H9 (cell line): Measurements from ENCODE around the gene RRAGC. TPM values are rescaled to one million over a fixed set of nuclear protein-coding genes. Genes with fewer than 3 reads are reported as not detected.

Experiments used
- DNase-seq: peaks from one replicate; pipeline ENCODE4 v3.0.0-alpha.2; 2017
- H2AFZ ChIP-seq: one replicate; pipeline ENCODE4 v1.6.1; 2013; ENCODE audit warnings: mild to moderate bottlenecking, low read length, control low read depth, moderate library complexity
- H2AK5ac ChIP-seq: 2 replicates; pipeline ENCODE4 v1.6.1; 2013; ENCODE audit warnings: low read length, control low read depth, mixed read lengths; ENCODE audit not compliant: insufficient read length
- H2BK120ac ChIP-seq: one replicate; pipeline ENCODE4 v1.6.1; 2013; ENCODE audit warnings: low read depth, mild to moderate bottlenecking, low read length, control low read depth, inconsistent platforms; ENCODE audit not compliant: poor library complexity, severe bottlenecking
- H2BK12ac ChIP-seq: 2 replicates; pipeline ENCODE4 v1.6.1; 2013; ENCODE audit warnings: low read length, control low read depth, mixed read lengths, low read depth; ENCODE audit not compliant: insufficient read length
- H2BK15ac ChIP-seq: 2 replicates; pipeline ENCODE4 v1.6.1; 2013; ENCODE audit warnings: low read depth, low read length, control low read depth
- H2BK20ac ChIP-seq: one replicate; pipeline ENCODE4 v1.6.1; 2013; ENCODE audit warnings: low read depth, mild to moderate bottlenecking, low read length, control low read depth, inconsistent platforms; ENCODE audit not compliant: poor library complexity, severe bottlenecking
- H2BK5ac ChIP-seq: 2 replicates; pipeline ENCODE4 v1.6.1; 2013; ENCODE audit warnings: low read length, control low read depth, mixed read lengths; ENCODE audit not compliant: insufficient read length
- H3K14ac ChIP-seq: 2 replicates; pipeline ENCODE4 v1.6.1; 2013; ENCODE audit warnings: low read length, control low read depth; ENCODE audit not compliant: insufficient read depth
- H3K18ac ChIP-seq: 2 replicates; pipeline ENCODE4 v1.6.1; 2013; ENCODE audit warnings: low read depth, mild to moderate bottlenecking, mixed read lengths, low read length, control low read depth; ENCODE audit not compliant: insufficient read length
- H3K23ac ChIP-seq: 2 replicates; pipeline ENCODE4 v1.6.1; 2013; ENCODE audit warnings: low read length, control low read depth, mixed read lengths, low read depth; ENCODE audit not compliant: insufficient read length
- H3K23me2 ChIP-seq: 2 replicates; pipeline ENCODE4 v1.6.1; 2013; ENCODE audit warnings: low read depth, mild to moderate bottlenecking, mixed read lengths, low read length, control low read depth; ENCODE audit not compliant: insufficient read length, poor library complexity, severe bottlenecking
- H3K27ac ChIP-seq: 2 replicates; pipeline ENCODE4 v1.5.1; 2013; ENCODE audit warnings: low read length, control low read depth, mixed read lengths, low read depth; ENCODE audit not compliant: insufficient read length
- H3K27me3 ChIP-seq: 2 replicates; pipeline ENCODE4 v1.6.1; 2013; ENCODE audit warnings: low read length, control low read depth, inconsistent platforms; ENCODE audit not compliant: insufficient read depth
- H3K4ac ChIP-seq: 2 replicates; pipeline ENCODE4 v1.6.1; 2013; ENCODE audit warnings: low read depth, mild to moderate bottlenecking, control low read depth, inconsistent platforms, low read length, moderate library complexity
- H3K4me1 ChIP-seq: 2 replicates; pipeline ENCODE4 v1.6.1; 2013; ENCODE audit warnings: low read length, control low read depth, inconsistent platforms; ENCODE audit not compliant: insufficient read depth
- H3K4me2 ChIP-seq: 2 replicates; pipeline ENCODE4 v1.6.1; 2013; ENCODE audit warnings: low read length, control low read depth, mixed read lengths; ENCODE audit not compliant: insufficient read length, insufficient read depth
- H3K56ac ChIP-seq: 2 replicates; pipeline ENCODE4 v1.6.1; 2013; ENCODE audit warnings: low read depth, mild to moderate bottlenecking, mixed read lengths, low read length, control low read depth; ENCODE audit not compliant: insufficient read length
- H3K79me1 ChIP-seq: 2 replicates; pipeline ENCODE4 v1.6.1; 2013; ENCODE audit warnings: low read depth, mild to moderate bottlenecking, moderate library complexity, low read length, control low read depth, inconsistent platforms; ENCODE audit not compliant: insufficient read depth, poor library complexity, severe bottlenecking
- H3K79me2 ChIP-seq: 2 replicates; pipeline ENCODE4 v1.6.1; 2013; ENCODE audit warnings: low read length, control low read depth, inconsistent platforms; ENCODE audit not compliant: insufficient read depth
- H3K9ac ChIP-seq: 2 replicates; pipeline ENCODE4 v1.6.1; 2013; ENCODE audit warnings: low read length, control low read depth, mixed read lengths; ENCODE audit not compliant: insufficient read length; ENCODE audit errors: extremely low read depth
- H3K9me3 ChIP-seq: one replicate; pipeline ENCODE4 v1.6.1; 2013; ENCODE audit warnings: low read depth, low read length, inconsistent platforms; ENCODE audit not compliant: control insufficient read depth
- H3T11ph ChIP-seq: one replicate; pipeline ENCODE4 v1.6.1; 2013; ENCODE audit warnings: mild to moderate bottlenecking, low read length, control low read depth, inconsistent platforms
- H4K20me1 ChIP-seq: one replicate; pipeline ENCODE4 v1.6.1; 2013; ENCODE audit not compliant: control insufficient read depth, insufficient read length, insufficient read depth
- H4K5ac ChIP-seq: 2 replicates; pipeline ENCODE4 v1.6.1; 2013; ENCODE audit warnings: low read depth, mild to moderate bottlenecking, mixed read lengths, low read length, control low read depth; ENCODE audit not compliant: insufficient read length
- H4K8ac ChIP-seq: replicated peaks from 2 replicates; pipeline ENCODE4 v1.6.1; 2013; ENCODE audit warnings: low read length, control low read depth, mixed read lengths, low read depth; ENCODE audit not compliant: insufficient read length
- H4K91ac ChIP-seq: 2 replicates; pipeline ENCODE4 v1.6.1; 2013; ENCODE audit warnings: low read depth, mild to moderate bottlenecking, moderate library complexity, mixed read lengths, low read length, control low read depth; ENCODE audit not compliant: insufficient read length
- H3K27ac Mint-ChIP-seq, 3 experiments: 2 replicates in 2 of 3; 3 replicates in 1 of 3; pipeline ENCODE4 v1.8.0; 2020 to 2021; ENCODE audit warnings: mixed read lengths in 3 of 3, mild to moderate bottlenecking in 1 of 3, moderate library complexity in 1 of 3
- H3K27me3 Mint-ChIP-seq: 2 replicates; pipeline ENCODE4 v1.8.0; 2021; ENCODE audit warnings: low read depth, mild to moderate bottlenecking, moderate library complexity, mixed read lengths
- H3K36me3 Mint-ChIP-seq, 3 experiments: 2 replicates in 2 of 3; 3 replicates in 1 of 3; pipeline ENCODE4 v1.8.0; 2020 to 2021; ENCODE audit warnings: low read depth in 3 of 3, mixed read lengths in 3 of 3; ENCODE audit not compliant: insufficient read depth in 1 of 3
- H3K4me1 Mint-ChIP-seq, 2 experiments: 2 replicates each; pipeline ENCODE4 v1.8.0; 2020; ENCODE audit warnings: mixed read lengths in 2 of 2
- H3K4me3 Mint-ChIP-seq, 2 experiments: 2 replicates in 1 of 2; 3 replicates in 1 of 2; pipeline ENCODE4 v1.8.0; 2020 to 2021; ENCODE audit warnings: mild to moderate bottlenecking in 2 of 2, mixed read lengths in 2 of 2, moderate library complexity in 1 of 2
- H3K9me3 Mint-ChIP-seq, 2 experiments: 2 replicates in 1 of 2; 3 replicates in 1 of 2; pipeline ENCODE4 v1.8.0; 2020; ENCODE audit warnings: mild to moderate bottlenecking in 2 of 2, mixed read lengths in 2 of 2, moderate library complexity in 1 of 2
- CTCF ChIP-seq: fragments of 200-600 bp; sonication (generic); conservative IDR thresholded peaks from 3 replicates; pipeline ENCODE4 v1.8.0; 2021; ENCODE audit warnings: antibody characterized with exemption, mild to moderate bottlenecking
- WGBS: extraction: QIAGEN DNeasy Blood & Tissue Kit; methylation state at CpG from one replicate; pipeline ENCODE4 v1.1.7; 2013; ENCODE audit warnings: missing lambda C conversion rate, low lambda C conversion rate, mixed read lengths; ENCODE audit not compliant: insufficient read length; ENCODE audit errors: extremely low coverage; 5-methylcytosine and 5-hydroxymethylcytosine counted together
- long read RNA-seq: library from polyadenylated mRNA; unstranded; transcript quantifications from one replicate; pipeline ENCODE4 v2.0.0, GENCODE V29; 2020
- total RNA-seq: library from RNA; stranded (reverse); gene quantifications from 2 replicates; pipeline ENCODE4 v1.2.1, GENCODE V29; 2021

Gene RRAGC, protein sequence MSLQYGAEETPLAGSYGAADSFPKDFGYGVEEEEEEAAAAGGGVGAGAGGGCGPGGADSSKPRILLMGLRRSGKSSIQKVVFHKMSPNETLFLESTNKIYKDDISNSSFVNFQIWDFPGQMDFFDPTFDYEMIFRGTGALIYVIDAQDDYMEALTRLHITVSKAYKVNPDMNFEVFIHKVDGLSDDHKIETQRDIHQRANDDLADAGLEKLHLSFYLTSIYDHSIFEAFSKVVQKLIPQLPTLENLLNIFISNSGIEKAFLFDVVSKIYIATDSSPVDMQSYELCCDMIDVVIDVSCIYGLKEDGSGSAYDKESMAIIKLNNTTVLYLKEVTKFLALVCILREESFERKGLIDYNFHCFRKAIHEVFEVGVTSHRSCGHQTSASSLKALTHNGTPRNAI
- 17.9 and 19.1 TPM in 2 replicates for total RNA-seq
- long read RNA-seq, partial matches to known transcripts: 0 of 8 reads
- long read RNA-seq, other reads (novel, unspliced or antisense): 8 of 8 reads

- H3K27me3 Mint-ChIP-seq: no peaks in the 10 kb centered on the region
- Histone ChIP-seq H3K4me1 (no peaks in the 10 kb centered on the region), H3T11ph (no peak within 1 kb of the TSS), H3K23me2 (peaks cover 9% of the 10 kb centered on the region), H3K14ac (no peak within 1 kb of the TSS; the same call in 1 of the 2 replicates), H3K56ac (no peak within 1 kb of the TSS), H3K9ac (peak within 1 kb of the TSS; percentile 85), H2BK12ac (no peak within 1 kb of the TSS), H2AK5ac (no peak within 1 kb of the TSS), H4K20me1 (no peaks in the 10 kb centered on the region), H2BK15ac (no peak within 1 kb of the TSS), H2BK20ac (no peak within 1 kb of the TSS), H3K79me1 (peaks cover 4% of the 10 kb centered on the region), H3K4ac (no peak within 1 kb of the TSS), H4K91ac (no peak within 1 kb of the TSS), H2AFZ (no peak within 1 kb of the TSS), H3K23ac (no peak within 1 kb of the TSS), H2BK120ac (no peak within 1 kb of the TSS), H4K8ac (no peak within 1 kb of the TSS), H3K18ac (no peak within 1 kb of the TSS), H3K79me2 (peaks cover 2% of the 10 kb centered on the region; the same call in 1 of the 2 replicates), H4K5ac (no peak within 1 kb of the TSS), H3K4me2 (peak within 1 kb of the TSS; percentile 99), H3K9me3 (no peaks in the 10 kb centered on the region), H2BK5ac (no peak within 1 kb of the TSS), H3K27me3 (no peaks in the 10 kb centered on the region), H3K27ac (no peak within 1 kb of the TSS)
- no peaks in the 10 kb centered on the region for H3K9me3 Mint-ChIP-seq
- H3K4me3 Mint-ChIP-seq: peak within 1 kb of the TSS; percentile 92 to 96
- WGBS: no CpG with 5 or more reads among the region's 70 CpGs
- H3K4me1 Mint-ChIP-seq: peaks cover 5 to 17% of the 10 kb centered on the region in 2 experiments
- H3K36me3 Mint-ChIP-seq: peaks cover 8 to 19% (median 15%) of the 10 kb centered on the region in 3 experiments; a peak in 6 of 7 replicates
- DNase-seq: peak; percentile 99
- peak within 1 kb of the TSS; percentile 12 to 96 (median 92); a peak in 6 of 7 replicates for H3K27ac Mint-ChIP-seq
- no peak for TF ChIP-seq CTCF
Measured at GRCh38 chr1:38859561-38860453, at the start of gene RRAGC. Gene RRAGC, minus strand, starts transcription at chr1:38859772. Its CDS starts 126 bp downstream, at chr1:38859646.
